Common myeloid progenitor, CD34-positive (primary cell): Measurements from ENCODE around the gene TPRX2.
"Not testable (repeated sequence)": the region's sequence is repeated elsewhere in the genome, so short reads cannot be mapped to it uniquely, and the experiment has no call there.

Source experiments
- CTCF ChIA-PET: fragments of 350-600 bp; sonication (Branson Sonifier 250); formaldehyde crosslinking; loops from one replicate; lab custom pipeline; 2021; ENCODE audit warnings: antibody characterized with exemption; lab: Charles Lee
- POLR2A ChIA-PET: fragments of 350-600 bp; sonication (Branson Sonifier 250); formaldehyde crosslinking; loops from one replicate; lab custom pipeline; 2021; ENCODE audit warnings: antibody characterized with exemption; lab: Charles Lee
- DNase-seq, 3 donors: peaks; one replicate each; pipeline versions ENCODE4 v3.0.0 to v3.0.0-alpha.2; 2013
- H3K27ac ChIP-seq, 2 experiments: 1 replicate in 1 of 2; 2 replicates in 1 of 2; pipeline ENCODE4 v1.7.0; 2013; ENCODE audit warnings: inconsistent platforms in 2 of 2, low read length in 2 of 2, mild to moderate bottlenecking in 2 of 2, low read depth in 1 of 2, moderate library complexity in 1 of 2; ENCODE audit not compliant: severe bottlenecking in 2 of 2, insufficient read depth in 1 of 2, poor library complexity in 1 of 2
- H3K27me3 ChIP-seq, 5 experiments: replicated peaks in 2 of 5; 1 replicate in 3 of 5; 2 replicates in 2 of 5; pipeline versions ENCODE4 v1.6.1 to v1.7.0; 2013; ENCODE audit warnings: low read length in 4 of 5, mild to moderate bottlenecking in 2 of 5, moderate library complexity in 2 of 5, inconsistent platforms in 1 of 5; ENCODE audit not compliant: insufficient read depth in 5 of 5, control insufficient read depth in 4 of 5
- H3K36me3 ChIP-seq, 4 experiments: 1 replicate in 2 of 4; 2 replicates in 2 of 4; pipeline versions ENCODE4 v1.6.1 to v1.7.0; 2013; ENCODE audit warnings: low read length in 3 of 4, control low read depth in 1 of 4, mild to moderate bottlenecking in 1 of 4; ENCODE audit not compliant: control insufficient read depth in 4 of 4, insufficient read depth in 4 of 4
- H3K4me1 ChIP-seq, 4 experiments: 1 replicate in 3 of 4; 2 replicates in 1 of 4; pipeline versions ENCODE4 v1.6.1 to v1.7.1; 2013; ENCODE audit warnings: low read length in 3 of 4, mild to moderate bottlenecking in 3 of 4, control low read depth in 1 of 4, inconsistent platforms in 1 of 4, moderate library complexity in 1 of 4; ENCODE audit not compliant: control insufficient read depth in 4 of 4, insufficient read depth in 4 of 4; ENCODE audit errors: control extremely low read depth in 1 of 4
- H3K4me3 ChIP-seq, 7 experiments: 1 replicate in 4 of 7; 2 replicates in 3 of 7; pipeline versions ENCODE4 v1.5.1 to v1.7.0; 2013; ENCODE audit warnings: mild to moderate bottlenecking in 7 of 7, low read length in 6 of 7, moderate library complexity in 6 of 7, inconsistent platforms in 2 of 7, low read depth in 2 of 7, control low read depth in 1 of 7; ENCODE audit not compliant: insufficient read depth in 4 of 7, control insufficient read depth in 1 of 7; ENCODE audit errors: extremely low read depth in 1 of 7
- H3K9me3 ChIP-seq, 5 experiments: 1 replicate in 4 of 5; 2 replicates in 1 of 5; pipeline versions ENCODE4 v1.6.1 to v1.7.1; 2013; ENCODE audit warnings: low read length in 4 of 5, mild to moderate bottlenecking in 2 of 5, inconsistent platforms in 1 of 5, low read depth in 1 of 5, moderate library complexity in 1 of 5; ENCODE audit not compliant: control insufficient read depth in 4 of 5, insufficient read depth in 2 of 5; ENCODE audit errors: control extremely low read depth in 1 of 5
- WGBS: methylation state at CpG from one replicate; pipeline ENCODE4 v1.1.5; 2013; ENCODE audit not compliant: insufficient coverage; 5-methylcytosine and 5-hydroxymethylcytosine counted together

The TPRX2 gene

GRCh38 chr19:47909350-47909749 lies 50.3 kb downstream of the TPRX2 start:
- H3K36me3 ChIP-seq, POLR2A ChIA-PET, H3K27me3 ChIP-seq, CTCF ChIA-PET, H3K4me1 ChIP-seq, H3K9me3 ChIP-seq, DNase-seq, H3K27ac ChIP-seq, H3K4me3 ChIP-seq: not testable (repeated sequence)
- no CpG with 5 or more reads among the region's 14 CpGs for WGBS

GRCh38 chr19:47910191-47910590 lies 51.2 kb downstream of the TPRX2 start:
- H3K36me3 ChIP-seq, DNase-seq, H3K4me3 ChIP-seq, POLR2A ChIA-PET, H3K4me1 ChIP-seq, H3K27ac ChIP-seq, H3K27me3 ChIP-seq, CTCF ChIA-PET, H3K9me3 ChIP-seq: not testable (repeated sequence)
- no CpG with 5 or more reads among the region's 2 CpGs for WGBS
